HG03045 (cell line): ENCODE measurements around the gene YWHAE.
"Not testable (repeated sequence)": the region's sequence is repeated elsewhere in the genome, so short reads cannot be mapped to it uniquely, and the experiment has no call there.

ENCODE experiments used
- ATAC-seq: cut with Tn5 transposase; IDR thresholded peaks from one replicate; pipeline ENCODE4 v1.9.1; 2021; ENCODE audit warnings: mild to moderate bottlenecking, moderate library complexity; ENCODE audit not compliant: unreplicated experiment

The YWHAE gene

DNA sequence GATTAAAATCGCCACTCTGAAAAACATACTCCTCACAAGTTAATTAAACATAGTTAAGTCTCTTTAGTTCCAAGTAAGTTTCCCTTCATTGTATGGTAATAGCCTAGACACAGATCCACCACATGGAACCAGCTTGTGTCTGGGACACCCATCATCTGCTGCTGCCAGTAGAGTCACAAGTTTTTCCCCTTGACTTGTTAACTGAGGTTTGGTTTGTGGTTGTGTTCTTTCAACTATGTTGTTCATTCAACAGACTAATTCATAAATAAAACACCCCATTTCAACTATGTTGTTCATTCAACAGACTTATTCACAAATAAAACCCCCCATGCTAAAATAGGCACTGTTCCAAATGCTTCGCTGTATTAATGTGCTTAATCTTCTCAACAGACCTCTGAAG, 24.4 kb downstream of the YWHAE start:
- no peak for ATAC-seq

DNA sequence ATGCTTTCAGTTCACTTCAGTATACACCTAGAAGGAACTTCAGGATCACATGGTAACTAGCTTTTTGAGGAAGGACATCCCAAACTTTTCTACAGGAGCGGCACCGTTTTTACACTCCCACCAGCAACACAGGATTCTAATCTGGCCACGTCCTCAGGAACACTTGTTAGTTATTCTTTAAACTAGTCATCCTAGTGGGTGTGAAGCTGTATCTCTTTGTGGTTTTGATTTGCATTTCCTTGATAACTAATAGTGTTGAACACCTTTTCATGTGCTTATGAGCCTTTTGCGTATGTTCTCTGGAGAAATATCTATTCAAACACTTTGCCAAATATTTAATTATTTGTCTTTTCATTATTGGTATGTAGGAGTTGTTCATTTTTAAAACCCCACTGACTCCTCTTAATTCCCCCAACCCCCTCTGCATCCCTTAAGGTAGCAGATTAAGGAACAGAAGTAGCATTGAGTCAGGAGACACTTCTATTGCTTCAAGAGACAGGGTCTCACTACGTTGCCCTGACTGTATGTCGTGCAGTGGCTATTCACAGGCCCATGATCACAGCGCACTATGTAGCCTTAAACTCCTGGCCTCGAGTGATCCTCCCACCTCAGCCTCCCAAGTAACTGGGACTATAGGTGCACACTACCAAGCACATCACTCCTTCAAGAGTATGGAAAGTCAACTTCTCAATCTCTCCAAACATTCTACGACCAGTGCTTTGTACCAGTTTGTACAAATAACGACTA, 25.4 kb downstream of the YWHAE start:
- no peak for ATAC-seq

- no peak for ATAC-seq
Measured at GRCh38 chr17:1373707-1374237, 26.2 kb downstream of the YWHAE start.

DNA sequence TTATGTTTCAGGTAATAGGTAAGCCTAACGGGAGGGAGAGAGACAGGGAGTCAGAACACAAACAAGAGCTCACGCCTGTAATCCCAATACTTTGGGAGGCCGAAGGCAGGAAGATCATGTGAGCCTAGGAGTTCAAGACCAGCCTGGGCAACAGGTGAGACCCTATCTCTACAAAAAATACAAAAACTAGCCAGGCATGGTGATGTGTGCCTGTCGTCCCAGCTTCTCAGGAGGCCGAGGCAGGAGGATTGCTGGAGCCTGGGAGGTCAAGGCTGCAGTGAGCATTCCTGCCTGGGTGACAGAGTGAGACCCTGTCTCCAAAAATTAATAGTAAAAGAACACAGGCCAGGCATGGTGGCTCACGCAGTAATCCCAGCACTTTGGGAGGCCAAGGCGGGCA, 27.4 kb downstream of the YWHAE start:
- no peak for ATAC-seq

DNA sequence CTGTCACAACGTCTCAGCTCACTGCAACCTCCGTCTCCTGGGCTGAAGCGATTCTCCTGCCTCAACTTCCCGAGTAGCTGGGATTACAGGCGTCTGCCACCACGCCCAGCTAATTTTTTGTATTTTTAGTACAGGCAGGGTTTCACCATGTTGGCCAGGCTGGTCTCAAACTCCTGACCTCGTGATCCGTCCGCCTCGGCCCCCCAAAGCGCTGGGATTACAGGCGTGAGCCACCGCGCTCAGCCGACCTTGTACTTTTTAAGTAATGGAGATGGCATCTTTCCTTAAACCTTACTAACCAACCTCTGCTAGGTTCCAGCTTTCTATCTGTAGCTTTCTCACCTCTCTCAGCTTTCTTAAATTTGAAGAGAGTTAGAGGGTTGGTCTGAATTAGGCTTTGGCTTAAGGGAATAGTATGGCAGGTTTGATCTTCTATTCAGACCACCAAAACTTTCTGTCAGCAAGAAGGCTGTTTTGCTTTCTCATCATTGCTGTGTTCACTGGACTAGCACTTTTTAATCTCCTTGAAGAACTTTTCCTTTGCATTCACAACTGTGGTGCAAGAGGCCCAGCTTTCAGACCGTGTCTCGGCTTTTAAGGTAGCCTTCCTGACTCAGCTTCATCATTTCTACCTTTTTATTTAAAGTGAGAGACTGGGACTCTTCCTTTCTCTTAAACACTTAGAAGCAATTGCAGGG, 28.0 kb downstream of the YWHAE start:
- ATAC-seq = no peak

GRCh38 chr17:1368588-1368987, 31.4 kb downstream of the YWHAE start:
- ATAC-seq = no peak

- no peak for ATAC-seq
Measured at GRCh38 chr17:1367351-1367745, 32.7 kb downstream of the YWHAE start.

- no peak for ATAC-seq
Measured at GRCh38 chr17:1366234-1366633, 33.8 kb downstream of the YWHAE start.

DNA sequence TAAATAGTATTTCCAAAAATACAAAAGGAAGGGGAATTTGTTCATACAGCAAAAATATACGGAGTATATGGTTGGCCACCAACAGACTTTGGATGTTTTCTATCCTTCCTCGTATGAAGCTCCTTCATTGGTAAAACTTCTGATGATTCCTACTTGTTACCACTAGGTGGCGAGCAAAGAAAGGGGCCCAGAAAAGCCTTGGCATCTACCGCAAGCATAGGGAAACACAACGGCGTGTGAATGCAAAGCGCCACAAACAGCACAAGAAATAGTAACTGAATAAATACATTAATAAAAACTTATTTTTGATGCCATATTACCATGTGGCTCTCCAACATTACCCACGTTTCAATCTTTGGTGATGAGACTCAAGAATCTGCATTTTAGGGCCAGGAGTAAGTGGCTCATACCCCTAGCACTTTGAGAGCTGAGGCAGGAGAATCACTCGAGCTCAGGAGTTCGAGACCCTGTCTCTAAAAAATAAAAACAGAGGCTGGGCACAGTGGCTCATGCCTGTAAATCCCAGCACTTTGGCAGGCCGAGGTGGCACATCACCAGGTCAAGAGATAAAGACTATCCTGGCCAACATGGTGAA, 34.5 kb downstream of the YWHAE start:
- no peak for ATAC-seq

DNA sequence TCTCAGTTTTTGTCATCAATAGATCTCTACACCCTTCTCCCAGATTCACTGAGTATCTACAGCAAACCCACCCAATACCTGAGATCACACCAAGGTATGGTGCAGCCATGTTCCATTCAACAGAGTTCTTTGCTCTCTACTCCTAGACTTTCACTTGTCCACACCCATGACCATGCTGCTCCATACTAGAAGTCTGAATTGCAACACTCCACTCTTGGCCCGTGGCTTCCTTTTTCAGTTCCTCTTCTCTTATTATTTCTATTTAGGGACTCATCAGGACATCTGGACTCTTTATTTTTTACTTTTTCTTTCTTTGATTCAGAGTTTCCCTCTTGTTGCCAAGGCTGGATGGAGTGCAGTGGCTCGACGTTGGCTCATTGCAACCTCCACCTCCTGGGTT, 37.1 kb downstream of the YWHAE start:
- ATAC-seq = no peak

GRCh38 chr17:1362065-1362848, 37.8 kb downstream of the YWHAE start:
- no peak for ATAC-seq

DNA sequence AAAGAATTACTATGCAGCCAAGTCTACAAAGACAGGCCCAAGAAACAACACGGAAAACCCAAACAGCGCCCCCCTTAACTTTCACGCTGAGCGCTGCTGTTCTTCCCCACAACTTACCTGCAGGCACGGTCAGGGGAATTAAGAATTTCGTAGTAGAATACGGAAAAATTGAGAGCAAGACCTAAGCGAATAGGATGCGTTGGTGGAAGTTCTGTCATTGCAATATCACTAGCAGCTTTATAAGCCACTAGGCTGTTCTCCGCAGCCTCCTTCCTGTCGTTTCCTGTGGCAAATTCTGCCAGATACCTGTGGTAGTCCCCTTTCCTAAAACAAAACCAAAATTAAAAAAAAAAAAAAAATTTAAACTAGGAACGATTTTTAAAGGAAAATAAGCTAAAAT, 39.0 kb downstream of the YWHAE start:
- ATAC-seq = no peak

DNA sequence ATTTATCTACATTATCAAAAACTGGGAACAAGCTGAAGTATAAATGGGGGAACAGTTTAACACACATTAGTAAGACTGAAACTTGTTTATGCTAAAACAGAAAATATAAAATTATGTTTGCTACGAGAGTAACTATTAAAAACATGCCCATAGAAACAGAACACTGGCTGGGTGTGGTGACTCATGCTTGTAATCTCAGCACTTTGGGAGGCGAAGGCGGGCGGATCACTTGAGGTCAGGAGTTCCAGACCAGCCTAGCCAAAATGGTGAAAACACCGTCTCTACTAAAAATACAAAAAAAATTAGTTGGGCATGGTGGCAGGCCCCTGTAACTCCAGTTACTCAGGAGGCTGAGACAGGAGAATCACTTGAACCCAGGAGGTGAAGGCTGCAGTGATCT, 39.7 kb downstream of the YWHAE start:
- not testable (repeated sequence) for ATAC-seq

- no peak for ATAC-seq
Measured at GRCh38 chr17:1354030-1354429, 46.0 kb downstream of the YWHAE start.

DNA sequence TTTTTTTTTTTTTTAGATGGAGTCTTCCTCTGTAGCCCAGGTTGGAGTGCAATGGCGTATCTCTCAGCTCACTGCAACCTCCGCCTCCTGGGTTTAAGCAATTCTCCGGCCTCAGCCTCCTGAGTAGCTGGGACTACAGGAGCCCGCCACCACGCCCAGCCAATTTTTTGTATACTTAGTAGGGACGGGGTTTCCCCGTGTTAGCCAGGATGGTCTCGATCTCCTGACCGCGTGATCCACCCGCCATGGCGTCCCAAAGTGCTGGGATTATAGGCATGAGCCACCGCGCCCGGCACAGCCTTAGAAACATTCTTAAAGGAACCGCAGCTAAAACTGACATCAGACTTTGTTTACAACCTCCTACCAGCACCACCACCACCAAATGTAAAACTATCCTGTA, 47.5 kb downstream of the YWHAE start:
- not testable (repeated sequence) for ATAC-seq

GRCh38 chr17:1351971-1352370, 48.1 kb downstream of the YWHAE start:
- ATAC-seq = no peak

DNA sequence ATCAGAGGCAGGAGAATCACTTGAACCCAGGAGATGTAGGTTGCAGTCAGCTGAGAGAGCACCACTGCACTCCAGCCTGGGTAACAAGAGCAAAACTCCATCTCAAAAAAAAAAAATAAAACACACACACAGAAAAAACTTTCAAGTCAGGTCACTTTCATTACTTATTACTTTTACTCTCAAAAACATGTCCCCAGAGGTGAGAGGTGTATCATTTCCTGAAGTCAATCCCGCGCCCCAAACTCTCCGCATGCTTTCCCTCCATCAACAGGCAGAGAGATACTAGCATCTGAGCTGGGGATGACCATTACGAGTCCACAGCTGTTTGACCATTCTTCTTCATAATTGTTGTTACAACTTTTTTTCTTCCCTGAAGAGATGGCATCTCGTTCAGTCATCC, 48.7 kb downstream of the YWHAE start:
- ATAC-seq = no peak

DNA sequence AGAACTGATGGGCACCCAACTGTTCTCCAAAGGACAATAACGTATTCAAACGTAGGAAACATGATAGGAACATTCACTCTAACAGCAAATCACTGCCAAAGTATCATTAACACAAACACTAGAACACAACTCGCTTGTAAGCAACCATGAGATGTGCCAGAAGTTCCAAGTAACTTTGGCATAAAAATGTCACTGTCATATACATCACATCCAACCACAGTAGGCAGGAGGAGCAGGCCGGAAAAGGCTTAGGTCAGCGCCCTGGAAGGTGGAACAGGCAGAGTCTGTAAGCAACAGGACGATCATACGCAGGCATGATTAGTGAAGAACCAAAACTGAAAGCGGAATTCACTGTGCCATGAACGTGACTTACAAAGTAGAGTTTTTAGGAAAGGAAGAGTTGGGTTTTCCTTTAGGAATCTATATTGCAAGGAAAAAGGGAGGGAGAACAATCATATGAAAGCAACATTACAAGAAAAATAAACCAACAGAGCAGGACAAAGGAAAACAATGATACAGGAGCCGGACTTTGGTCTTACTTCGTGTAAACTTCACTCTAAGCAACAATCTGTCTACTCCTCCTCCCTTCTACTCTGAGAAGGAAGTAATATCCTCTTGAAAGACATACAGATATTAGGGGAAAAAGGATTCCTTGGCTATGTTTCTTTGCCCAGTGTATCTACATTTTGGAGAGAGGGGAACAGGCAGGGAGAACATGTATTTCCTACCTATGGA, 52.3 kb downstream of the YWHAE start:
- no peak for ATAC-seq

DNA sequence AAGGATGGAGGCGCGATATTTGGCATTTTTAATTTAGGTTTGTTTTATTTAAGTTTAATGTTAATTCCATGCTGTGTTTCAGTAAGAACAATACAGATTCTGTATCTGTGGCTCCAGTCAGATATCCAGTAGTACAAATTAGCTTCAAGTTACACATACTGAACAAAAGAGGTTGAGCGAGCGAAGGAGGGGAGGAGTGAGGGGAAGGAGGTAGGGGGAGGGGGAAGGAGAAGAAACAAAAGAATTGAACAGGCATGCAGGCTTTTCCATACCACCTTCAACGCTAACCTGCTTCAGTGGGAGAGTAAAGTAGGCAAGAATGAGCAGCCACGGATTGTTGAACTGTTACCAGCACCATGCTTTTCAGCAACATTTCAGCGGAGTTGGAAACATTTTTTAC, 55.5 kb downstream of the YWHAE start:
- ATAC-seq = no peak

DNA sequence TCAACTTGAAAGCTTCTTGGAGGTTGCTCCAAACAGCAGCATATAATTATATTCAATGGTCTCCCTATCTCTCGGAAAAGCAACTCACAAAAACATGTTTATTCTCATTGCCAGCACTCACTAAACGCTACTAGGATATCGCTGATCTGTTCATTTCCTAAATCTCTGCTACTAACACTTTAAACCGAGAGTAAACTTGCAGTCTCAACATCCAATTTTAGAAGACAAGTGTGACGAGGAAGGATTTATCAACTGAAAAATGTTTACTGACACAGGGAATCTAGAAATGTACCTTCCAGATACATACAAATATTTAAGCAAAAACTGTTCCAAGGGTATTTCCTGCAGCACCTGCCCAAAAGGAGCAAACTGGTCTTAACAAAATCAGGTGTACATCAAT, 56.5 kb downstream of the YWHAE start:
- no peak for ATAC-seq

GRCh38 chr17:1340371-1340770, 59.7 kb downstream of the YWHAE start:
- ATAC-seq = no peak
